Iris pigment epithelial cell (primary cell): ENCODE data around the gene NBAS.
A peak's percentile ranks its signal among the peaks of the same experiment; 100 is the strongest.
"Not testable (repeated sequence)": the region's sequence is repeated elsewhere in the genome, so short reads cannot be mapped to it uniquely, and the experiment has no call there.

Experiments
- DNase-seq: peaks from one replicate; pipeline ENCODE4 v3.0.0-alpha.2; 2011; ENCODE audit warnings: low read depth

Gene NBAS

DNA sequence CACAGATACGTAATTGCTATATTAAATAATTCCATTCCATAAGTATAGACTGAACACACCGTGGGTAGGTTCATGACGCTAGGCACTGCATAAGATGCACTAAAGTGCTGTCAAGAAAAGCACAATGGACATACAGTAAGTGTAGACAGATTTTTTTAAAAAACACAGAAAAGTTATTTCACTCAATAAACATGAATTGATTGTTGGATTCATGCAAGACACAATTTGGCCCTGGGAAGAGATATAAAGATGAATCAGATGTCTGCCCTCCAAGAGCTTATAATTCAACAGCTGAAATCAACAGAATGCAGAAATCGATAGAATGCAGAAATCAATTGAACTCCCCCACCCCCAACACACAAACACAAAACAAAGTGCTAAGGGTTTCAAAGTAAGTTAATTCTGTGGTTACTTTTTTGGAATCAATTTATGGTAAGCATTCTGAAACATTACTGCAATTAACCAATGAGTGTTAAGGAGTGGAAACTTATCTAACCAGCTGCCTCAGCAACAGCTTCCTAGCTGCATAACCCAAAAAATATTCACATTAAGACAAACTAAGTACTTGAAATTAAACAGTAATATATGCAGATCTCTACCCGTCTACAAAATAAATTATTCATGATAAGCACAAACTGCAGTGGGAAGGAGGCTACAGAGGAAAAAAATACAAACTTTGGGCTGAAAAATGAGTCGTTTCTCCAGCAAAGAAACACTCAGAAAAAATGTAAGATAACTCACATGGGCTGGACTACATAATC is 1.6 kb downstream of the NBAS start:
- DNase-seq, result no peak

DNA sequence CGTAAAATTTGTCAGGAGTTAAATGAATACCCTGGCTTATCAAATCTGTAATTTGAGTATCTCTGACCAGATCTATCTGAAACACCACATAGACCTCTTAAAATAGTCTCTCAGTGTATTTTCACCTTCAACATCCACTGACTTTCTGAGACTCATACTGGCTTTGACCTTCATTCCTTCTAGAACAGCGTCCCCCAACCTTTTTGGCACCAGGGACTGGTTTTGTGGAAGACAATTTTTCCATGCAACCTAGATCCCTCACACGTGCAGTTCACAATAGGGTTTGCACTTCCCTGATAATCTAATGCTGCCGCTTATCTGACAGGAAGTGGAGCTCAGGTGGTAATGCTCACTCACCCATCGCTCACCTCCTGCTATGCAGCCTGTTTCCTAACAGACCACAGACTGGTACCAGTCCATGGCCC is 3.2 kb downstream of the NBAS start:
- peak; percentile 3 for DNase-seq

- no peak for DNase-seq
Measured at GRCh38 chr2:15556311-15556930, 4.7 kb downstream of the NBAS start.

DNA sequence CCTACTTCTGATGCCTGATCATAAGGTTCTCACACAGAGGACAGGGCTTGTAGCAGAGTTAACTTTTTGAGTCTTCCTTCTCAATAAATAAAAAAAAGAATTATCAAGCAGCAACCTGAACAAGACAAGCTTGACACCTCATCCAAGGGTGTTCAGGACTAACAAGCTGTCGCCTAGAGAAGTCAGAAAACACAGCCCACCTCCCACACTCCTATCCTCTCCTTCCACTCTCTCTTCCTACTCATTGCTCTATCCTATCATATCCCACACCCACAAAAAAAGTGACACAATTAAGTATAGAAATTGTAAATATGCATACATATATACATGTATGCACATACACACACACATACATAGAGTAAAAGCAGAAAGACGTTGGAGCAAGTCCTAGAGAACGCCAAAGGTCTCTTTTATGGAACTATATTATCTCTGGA is 5.4 kb downstream of the NBAS start:
- no peak for DNase-seq

GRCh38 chr2:15554525-15555218 is 6.5 kb downstream of the NBAS start:
- DNase-seq, result peak; percentile 24

GRCh38 chr2:15553951-15554350 is 7.2 kb downstream of the NBAS start:
- no peak for DNase-seq

DNA sequence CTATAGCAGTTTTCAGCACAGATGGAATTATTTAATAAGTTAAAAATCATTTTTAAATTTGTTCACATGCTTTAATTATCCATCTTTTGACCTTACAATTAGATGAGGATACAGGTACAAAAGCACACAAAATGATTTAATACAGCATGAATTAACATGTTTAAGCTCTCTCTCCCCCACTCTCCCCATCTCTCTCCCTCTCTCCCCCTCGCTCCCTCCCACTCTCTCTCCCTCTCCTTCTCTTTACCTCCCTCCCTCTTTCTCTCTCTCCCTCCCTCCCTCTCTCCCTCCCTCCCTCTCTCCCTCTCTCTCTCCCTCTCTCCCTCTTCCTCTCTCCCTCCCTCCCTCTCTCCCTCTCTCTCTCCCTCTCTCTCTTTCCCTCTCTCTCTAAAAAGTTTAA is 7.6 kb downstream of the NBAS start:
- DNase-seq, result no peak

GRCh38 chr2:15548974-15549373 is 12.2 kb downstream of the NBAS start:
- no peak for DNase-seq

DNA sequence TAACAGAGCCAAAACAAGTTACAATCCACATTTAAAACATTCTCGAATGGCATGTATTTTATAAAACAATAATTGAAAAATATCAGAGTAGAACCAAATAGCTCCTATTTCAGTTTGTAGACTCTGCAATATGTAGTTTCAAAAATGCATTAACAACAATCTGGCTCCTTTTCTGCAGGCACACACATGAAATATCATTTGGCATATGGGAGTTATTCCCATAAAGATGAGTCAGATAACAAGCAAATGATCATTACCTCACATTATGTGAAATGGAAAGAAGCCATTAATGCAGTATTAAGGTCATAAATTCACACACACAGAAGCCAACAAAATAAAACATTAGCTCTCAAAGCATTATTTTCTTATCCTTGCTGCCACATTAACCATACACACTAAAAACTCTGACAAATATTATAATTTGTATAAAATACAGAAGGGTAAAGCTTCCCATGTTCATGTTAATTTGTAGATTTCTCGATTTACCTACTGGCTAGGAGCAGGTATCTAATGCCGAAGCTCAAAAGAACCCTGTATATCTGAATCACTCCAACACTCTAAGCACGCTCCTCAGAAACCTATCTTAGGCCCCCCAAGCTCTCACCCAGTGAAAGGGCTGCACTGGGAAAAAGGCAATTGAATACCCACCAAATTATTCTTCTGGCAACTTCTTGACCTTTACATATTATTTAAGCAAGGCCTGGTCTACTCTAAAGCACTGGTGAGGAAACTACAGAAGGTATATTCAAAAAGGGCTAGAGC is 13.8 kb downstream of the NBAS start:
- DNase-seq, result peak; percentile 7

GRCh38 chr2:15546297-15547098 is 14.6 kb downstream of the NBAS start:
- DNase-seq, result no peak

- DNase-seq, result no peak
Measured at GRCh38 chr2:15544227-15544626, 16.9 kb downstream of the NBAS start.

- no peak for DNase-seq
Measured at GRCh38 chr2:15543541-15543940, 17.6 kb downstream of the NBAS start.

DNA sequence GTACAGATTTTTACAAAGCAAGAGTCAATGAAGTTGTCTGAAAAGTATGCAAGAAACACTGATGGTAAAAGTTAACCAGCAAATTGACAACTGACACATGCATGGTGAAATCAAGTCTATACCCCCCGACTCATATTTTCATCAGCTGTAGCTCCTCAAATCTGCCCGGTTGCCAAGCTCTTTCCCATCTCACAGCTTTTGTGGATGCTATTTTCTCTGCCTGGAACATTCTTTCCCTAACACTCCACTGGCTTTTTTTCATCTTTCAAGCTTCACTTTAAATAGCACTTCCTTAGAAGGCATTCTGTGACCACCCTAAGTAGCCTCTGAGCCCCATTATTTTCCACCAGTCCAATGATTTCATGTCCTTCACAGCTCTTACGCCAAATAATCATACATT is 18.1 kb downstream of the NBAS start:
- no peak for DNase-seq

GRCh38 chr2:15542269-15542668 is 18.9 kb downstream of the NBAS start:
- not testable (repeated sequence) for DNase-seq

DNA sequence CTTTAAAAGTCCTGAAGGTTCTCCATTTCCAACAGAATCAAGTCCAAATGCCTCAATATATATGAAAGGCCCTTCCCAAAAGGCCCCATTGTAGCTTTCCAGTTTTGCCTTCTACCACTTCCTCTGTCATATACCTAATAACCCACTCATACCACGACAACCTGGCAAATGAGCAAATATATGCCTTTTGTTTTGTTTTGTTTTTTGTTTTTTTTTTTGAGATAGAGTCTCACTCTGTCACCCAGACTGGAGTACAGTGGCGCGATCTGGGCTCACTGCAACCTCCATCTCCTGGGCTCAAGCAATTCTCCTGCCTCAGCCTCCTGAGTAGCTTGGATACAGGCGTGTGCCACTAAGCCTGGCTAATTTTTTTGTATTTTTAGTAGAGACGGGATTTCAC is 20.6 kb downstream of the NBAS start:
- not testable (repeated sequence) for DNase-seq

DNA sequence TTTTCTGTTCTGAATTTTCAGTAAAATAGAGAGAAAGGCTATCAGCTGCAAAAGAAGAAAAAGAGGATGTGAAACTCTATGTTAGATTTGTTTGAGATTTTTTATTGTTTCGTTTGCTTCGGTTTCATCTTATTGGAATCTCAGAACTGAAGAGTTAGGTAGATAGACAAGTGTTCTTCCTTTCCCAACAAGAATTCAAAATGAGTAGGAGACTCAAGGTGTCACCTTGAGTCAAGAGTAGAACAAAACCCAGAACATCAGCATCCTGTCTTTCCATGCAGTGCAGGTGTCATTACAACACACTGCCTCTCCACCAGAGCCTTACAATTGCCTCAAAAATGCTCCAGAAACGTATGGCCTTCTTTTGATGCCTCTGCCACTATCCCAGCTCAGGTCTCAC is 21.1 kb downstream of the NBAS start:
- no peak for DNase-seq

GRCh38 chr2:15538792-15539191 is 22.3 kb downstream of the NBAS start:
- DNase-seq, result no peak

DNA sequence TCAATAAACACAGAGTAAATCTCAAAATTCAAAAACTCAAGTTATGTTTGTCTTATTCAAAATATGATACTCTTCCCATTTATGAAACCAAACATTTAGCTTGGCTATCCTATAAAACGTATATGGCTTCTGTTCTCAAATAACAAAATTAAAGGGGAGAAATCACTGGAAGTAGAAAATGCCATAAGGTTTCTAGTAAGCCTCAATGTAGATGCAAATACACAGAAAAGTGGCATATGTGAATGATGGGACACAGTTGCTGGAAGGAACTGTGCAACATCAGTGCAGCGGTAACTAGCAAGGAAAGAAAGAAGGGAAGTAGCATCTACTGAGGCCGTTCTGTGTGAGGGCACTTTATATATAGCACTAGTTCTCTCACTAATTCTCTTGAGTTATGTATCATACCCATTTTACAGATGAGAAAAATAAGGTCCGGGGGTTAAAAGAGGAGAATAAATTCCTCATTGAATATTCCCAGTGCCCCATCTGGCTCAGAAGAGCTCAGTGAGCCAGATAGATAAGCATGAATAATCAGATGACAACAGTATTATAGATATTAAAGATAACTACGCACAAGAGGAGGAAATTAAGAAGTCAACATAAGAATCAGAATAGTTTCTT is 27.2 kb downstream of the NBAS start:
- no peak for DNase-seq

DNA sequence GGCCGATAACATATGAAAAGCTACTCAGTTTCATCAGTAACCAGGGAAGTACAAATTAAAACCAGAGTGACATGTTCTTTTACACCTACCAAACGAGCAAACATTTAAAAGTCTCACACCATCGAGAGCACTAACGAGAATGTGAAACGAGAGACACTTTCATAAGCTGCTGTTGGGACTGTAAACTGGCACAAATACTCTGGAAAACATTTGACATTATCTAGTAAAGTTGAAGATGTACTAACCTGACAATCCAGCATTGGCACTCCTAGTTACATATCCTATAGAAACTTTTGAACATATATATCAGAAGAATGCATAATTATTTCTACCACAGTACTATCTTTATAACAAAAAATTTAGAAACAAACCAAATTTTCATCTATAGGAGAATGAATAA is 28.1 kb downstream of the NBAS start:
- DNase-seq, result no peak

DNA sequence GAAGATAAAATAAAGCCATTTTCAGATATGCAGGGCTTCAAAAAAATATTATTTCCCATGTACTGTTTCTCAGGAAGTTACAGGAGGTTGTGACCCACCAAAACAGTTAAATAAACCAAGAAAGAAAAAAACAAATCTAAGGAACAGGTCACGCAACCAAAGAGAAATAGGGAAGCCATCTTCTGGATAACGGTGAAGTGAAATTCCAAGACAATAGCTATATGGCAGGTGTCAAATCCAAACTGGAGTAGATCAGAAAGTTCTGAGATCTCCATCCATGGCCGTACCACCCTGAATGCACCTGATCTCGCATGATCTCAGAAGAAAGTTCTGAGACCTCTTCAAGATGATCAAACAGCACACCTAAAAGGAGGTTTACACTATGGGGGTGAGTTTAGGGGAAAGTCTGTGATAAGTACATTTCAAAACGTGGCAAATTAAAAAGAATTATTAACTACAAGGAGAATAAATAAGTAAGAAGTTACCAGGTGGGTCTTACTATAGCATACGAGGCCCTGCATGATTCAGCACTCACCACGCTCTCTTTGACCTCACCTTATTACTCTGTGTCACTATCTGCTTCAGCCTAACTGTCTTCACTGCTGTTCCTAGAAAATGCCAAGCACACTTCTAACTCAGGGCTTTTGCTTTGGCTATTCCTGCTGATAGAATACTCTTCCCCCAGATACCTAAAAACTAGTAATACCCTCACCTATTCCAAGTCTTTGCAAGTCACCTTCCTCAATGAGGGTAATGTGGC is 29.9 kb downstream of the NBAS start:
- DNase-seq, result no peak
